Measurements from ENCODE around the gene B3GNT7.

- no peak for TF ChIP-seq CTCF (IDR thresholded peaks at IDR 0.05; ENCODE audit: low read length)
- no peak for TF ChIP-seq EZH2phosphoT487 (IDR thresholded peaks at IDR 0.05; ENCODE audit: low read length)
- no peak for TF ChIP-seq EZH2 (optimal IDR thresholded peaks at IDR 0.05; ENCODE audit: low read depth, low read length)
Observed at GRCh38 chr2:231380991-231381847, 14.3 kb upstream of the B3GNT7 start.
